ENCODE data around the gene ANKRD55.

DNA sequence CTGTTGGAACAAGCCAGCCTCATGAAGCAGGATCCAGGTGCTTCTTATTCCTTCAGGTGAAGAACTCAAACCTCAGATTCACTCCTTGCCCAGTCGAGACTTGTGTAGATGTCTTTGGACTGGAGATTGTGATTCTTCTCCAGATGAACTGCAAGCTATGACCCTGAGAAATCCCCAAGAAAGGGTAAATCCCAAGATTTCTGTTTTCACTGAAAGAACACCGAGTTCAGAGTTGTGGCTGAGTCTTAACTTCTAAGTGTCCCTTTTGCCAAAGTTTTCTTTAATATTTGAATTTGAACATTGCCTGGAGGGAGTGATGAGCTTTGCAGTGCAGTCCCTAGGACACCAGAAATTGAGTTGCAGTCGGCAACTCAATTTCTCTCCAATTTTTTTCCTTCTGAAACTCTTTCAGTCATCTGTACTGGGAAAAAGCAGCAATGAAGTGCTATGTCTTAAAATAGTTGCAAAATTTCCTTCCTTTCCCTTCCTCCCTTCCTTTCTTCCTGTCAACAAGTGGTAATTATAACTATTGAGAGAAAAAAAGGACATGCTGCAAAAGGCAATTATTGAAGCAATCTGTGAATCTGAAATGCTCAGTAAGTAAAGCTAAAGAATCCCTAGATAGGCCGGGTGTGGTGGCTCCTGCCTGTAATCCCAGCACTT lies 56.1 kb downstream of the ANKRD55 start:
- TF ChIP-seq, protein P1, sequence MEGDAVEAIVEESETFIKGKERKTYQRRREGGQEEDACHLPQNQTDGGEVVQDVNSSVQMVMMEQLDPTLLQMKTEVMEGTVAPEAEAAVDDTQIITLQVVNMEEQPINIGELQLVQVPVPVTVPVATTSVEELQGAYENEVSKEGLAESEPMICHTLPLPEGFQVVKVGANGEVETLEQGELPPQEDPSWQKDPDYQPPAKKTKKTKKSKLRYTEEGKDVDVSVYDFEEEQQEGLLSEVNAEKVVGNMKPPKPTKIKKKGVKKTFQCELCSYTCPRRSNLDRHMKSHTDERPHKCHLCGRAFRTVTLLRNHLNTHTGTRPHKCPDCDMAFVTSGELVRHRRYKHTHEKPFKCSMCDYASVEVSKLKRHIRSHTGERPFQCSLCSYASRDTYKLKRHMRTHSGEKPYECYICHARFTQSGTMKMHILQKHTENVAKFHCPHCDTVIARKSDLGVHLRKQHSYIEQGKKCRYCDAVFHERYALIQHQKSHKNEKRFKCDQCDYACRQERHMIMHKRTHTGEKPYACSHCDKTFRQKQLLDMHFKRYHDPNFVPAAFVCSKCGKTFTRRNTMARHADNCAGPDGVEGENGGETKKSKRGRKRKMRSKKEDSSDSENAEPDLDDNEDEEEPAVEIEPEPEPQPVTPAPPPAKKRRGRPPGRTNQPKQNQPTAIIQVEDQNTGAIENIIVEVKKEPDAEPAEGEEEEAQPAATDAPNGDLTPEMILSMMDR (IDR thresholded peaks at IDR 0.05), result no peak
- TF ChIP-seq POLR2A (IDR thresholded peaks at IDR 0.05), result no peak

All from lower leg skin (tissue), 3 donors.